Smooth muscle cell (in vitro differentiated cells): ENCODE data around the gene SREBF1. TPM values are rescaled to one million over a fixed set of nuclear protein-coding genes. Genes with fewer than 3 reads are reported as not detected.

ENCODE experiments used
- DNase-seq: peaks from one replicate; lab custom pipeline; 2025; ENCODE audit not compliant: unreplicated experiment; lab: John Stamatoyannopoulos, UW
- H2AFZ ChIP-seq: fragments of 200-600 bp; sonication (generic); 2 replicates; pipeline ENCODE4 v1.6.0; 2016; ENCODE audit warnings: antibody characterized with exemption, low read depth, mild to moderate bottlenecking
- H3F3A ChIP-seq: fragments of 200-600 bp; sonication (generic); 2 replicates; pipeline ENCODE4 v1.6.0; 2017; ENCODE audit warnings: antibody characterized with exemption, low read depth
- H3K27ac ChIP-seq: fragments of 200-600 bp; sonication (generic); 2 replicates; pipeline ENCODE4 v1.5.1; 2016; ENCODE audit warnings: low read depth, mild to moderate bottlenecking
- H3K27me3 ChIP-seq: fragments of 200-600 bp; sonication (generic); 2 replicates; pipeline ENCODE4 v1.6.1; 2016; ENCODE audit warnings: low read depth, mild to moderate bottlenecking
- H3K36me3 ChIP-seq: fragments of 200-600 bp; sonication (generic); 2 replicates; pipeline ENCODE4 v1.5.1; 2016; ENCODE audit warnings: low read depth
- H3K4me1 ChIP-seq: fragments of 200-600 bp; sonication (generic); 2 replicates; pipeline ENCODE4 v1.5.1; 2016; ENCODE audit warnings: low read depth
- H3K4me2 ChIP-seq: fragments of 200-600 bp; sonication (generic); 2 replicates; pipeline ENCODE4 v1.6.0; 2016; ENCODE audit warnings: mild to moderate bottlenecking
- H3K4me3 ChIP-seq: fragments of 200-600 bp; sonication (generic); 2 replicates; pipeline ENCODE4 v1.5.1; 2016; ENCODE audit warnings: mild to moderate bottlenecking
- H3K79me2 ChIP-seq: fragments of 200-600 bp; sonication (generic); 2 replicates; pipeline ENCODE4 v1.6.0; 2016; ENCODE audit warnings: low read depth, mild to moderate bottlenecking
- H3K9ac ChIP-seq: fragments of 200-600 bp; sonication (generic); 2 replicates; pipeline ENCODE4 v1.6.0; 2016; ENCODE audit warnings: low read depth
- H3K9me3 ChIP-seq: fragments of 200-600 bp; sonication (generic); replicated peaks from 2 replicates; pipeline ENCODE4 v1.5.1; 2016; ENCODE audit warnings: low read depth
- H4K20me1 ChIP-seq: fragments of 200-600 bp; sonication (generic); 2 replicates; pipeline ENCODE4 v1.6.0; 2016; ENCODE audit warnings: low read depth
- CTCF ChIP-seq: fragments of 200-600 bp; sonication (generic); IDR thresholded peaks from 2 replicates; pipeline ENCODE4 v1.5.1; 2017; ENCODE audit warnings: borderline replicate concordance, mild to moderate bottlenecking, antibody characterized with exemption; ENCODE audit not compliant: insufficient read depth, poor library complexity, severe bottlenecking
- WGBS: methylation state at CpG from one replicate; pipeline ENCODE4 v1.1.7; 2016; ENCODE audit warnings: low lambda C conversion rate; 5-methylcytosine and 5-hydroxymethylcytosine counted together
- polyA plus RNA-seq: library from polyadenylated mRNA; unstranded; fragments of >200 nt; fragmentation: Nextera tagmentation; extraction: Ambion mirVana; gene quantifications from 2 replicates; pipeline ENCODE4 v1.2.1, GENCODE V29; 2016
- total RNA-seq: library from RNA; depleted of rRNA; stranded (reverse); fragments of >200 nt; gene quantifications from 2 replicates; pipeline ENCODE4 v1.2.3, GENCODE V29; 2014

SREBF1 gene
- total and polyA plus RNA-seq, 2 experiments from 2014 or later = 23.5 to 45.4 TPM

GRCh38 chr17:17857496-17857895, 20.7 kb upstream of the SREBF1 start:
- Histone ChIP-seq H3F3A (no peaks in the 10 kb centered on the region), H3K79me2 (no peaks in the 10 kb centered on the region), H3K27me3 (no peaks in the 10 kb centered on the region), H3K4me1 (peaks cover 10% of the 10 kb centered on the region), H3K4me2 (no peak overlapping the region), H3K27ac (no peak overlapping the region), H3K36me3 (no peaks in the 10 kb centered on the region), H4K20me1 (no peaks in the 10 kb centered on the region), H3K9ac (no peak overlapping the region), H3K9me3 (no peaks in the 10 kb centered on the region), H2AFZ (no peak overlapping the region), H3K4me3 (no peak overlapping the region)
- WGBS = 94% methylated on average over 4 of the region's 4 CpGs
- TF ChIP-seq CTCF = no peak
- no peak for DNase-seq

- no peak for DNase-seq
- Histone ChIP-seq H3K27me3 (no peaks in the 10 kb centered on the region), H3K4me2 (no peak overlapping the region), H3K4me1 (peaks cover 10% of the 10 kb centered on the region), H3K36me3 (no peaks in the 10 kb centered on the region), H3K9me3 (no peaks in the 10 kb centered on the region), H3K9ac (no peak overlapping the region), H4K20me1 (no peaks in the 10 kb centered on the region), H3F3A (no peaks in the 10 kb centered on the region), H2AFZ (no peak overlapping the region), H3K4me3 (no peak overlapping the region), H3K27ac (no peak overlapping the region), H3K79me2 (no peaks in the 10 kb centered on the region)
- WGBS = no CpG with 5 or more reads among the region's 2 CpGs
- no peak for TF ChIP-seq CTCF
These were observed 19.6 kb upstream of the SREBF1 start for GRCh38 chr17:17856386-17856785.

GRCh38 chr17:17855976-17856375, 19.2 kb upstream of the SREBF1 start:
- Histone ChIP-seq H3K9ac (no peak overlapping the region), H3K36me3 (no peaks in the 10 kb centered on the region), H3K79me2 (no peaks in the 10 kb centered on the region), H3K4me3 (no peak overlapping the region), H3F3A (no peaks in the 10 kb centered on the region), H3K27me3 (no peaks in the 10 kb centered on the region), H3K4me1 (peaks cover 10% of the 10 kb centered on the region), H3K9me3 (no peaks in the 10 kb centered on the region), H4K20me1 (no peaks in the 10 kb centered on the region), H3K4me2 (no peak overlapping the region), H2AFZ (no peak overlapping the region), H3K27ac (no peak overlapping the region)
- 74% methylated on average over 3 of the region's 3 CpGs for WGBS
- DNase-seq = no peak
- TF ChIP-seq CTCF = no peak

- H3F3A ChIP-seq = no peaks in the 10 kb centered on the region
- no peak overlapping the region for H3K4me3 ChIP-seq
- peak overlapping the region; percentile 17 for H3K27ac ChIP-seq
- no peaks in the 10 kb centered on the region for H3K36me3 ChIP-seq
- H3K27me3 ChIP-seq = no peaks in the 10 kb centered on the region
- no peak overlapping the region for H3K9ac ChIP-seq
- H3K79me2 ChIP-seq = no peaks in the 10 kb centered on the region
- H4K20me1 ChIP-seq = no peaks in the 10 kb centered on the region
- DNase-seq = no peak
- TF ChIP-seq CTCF = no peak
- H3K4me1 ChIP-seq = peaks cover 18% of the 10 kb centered on the region
- WGBS = 75% methylated on average over 8 of the region's 8 CpGs
- no peak overlapping the region for H2AFZ ChIP-seq
- no peak overlapping the region for H3K4me2 ChIP-seq
- no peaks in the 10 kb centered on the region for H3K9me3 ChIP-seq
These were observed 17.1 kb upstream of the SREBF1 start for GRCh38 chr17:17853811-17854447.
